PC-3 (cell line): Measurements from ENCODE around the gene CCDC191. TPM values are rescaled to one million over a fixed set of nuclear protein-coding genes. Genes with fewer than 3 reads are reported as not detected.

Experiments
- ATAC-seq: fragments of 200-7000 bp; cut with Tn5 transposase; 2 replicates; pipeline ENCODE4 v1.9.1; 2020; ENCODE audit warnings: mild to moderate bottlenecking, moderate library complexity
- BruUV-seq: library from RNA; stranded (reverse); fragments of 400-500 nt; replicated peaks from 2 replicates; lab custom pipeline; 2021; lab: Mats Ljungman, UMichigan
- CTCF ChIA-PET: fragments of 300-600 bp; sonication (Branson Sonifier 250); formaldehyde crosslinking; loops from one replicate; lab custom pipeline; 2022; ENCODE audit warnings: antibody characterized with exemption; lab: Charles Lee
- POLR2A ChIA-PET: fragments of 300-600 bp; sonication (Branson Sonifier 250); formaldehyde crosslinking; loops from one replicate; lab custom pipeline; 2022; ENCODE audit warnings: antibody characterized with exemption; ENCODE audit not compliant: unreplicated experiment; lab: Charles Lee
- DNase-seq: peaks from one replicate; pipeline ENCODE4 v3.0.0-alpha.2; 2015
- H2AFZ ChIP-seq: fragments of 300-600 bp; sonication (generic); 2 replicates; pipeline ENCODE4 v1.6.0; 2016; ENCODE audit warnings: antibody characterized with exemption, low read length
- H3F3A ChIP-seq: fragments of 300-600 bp; sonication (generic); one replicate; pipeline ENCODE4 v1.6.0; 2017; ENCODE audit warnings: antibody characterized with exemption, low read length, control low read depth, mild to moderate bottlenecking; ENCODE audit not compliant: unreplicated experiment
- H3K27ac ChIP-seq: fragments of 300-600 bp; sonication (generic); 2 replicates; pipeline ENCODE4 v1.5.1; 2016; ENCODE audit warnings: mild to moderate bottlenecking, low read length
- H3K27me3 ChIP-seq: fragments of 300-600 bp; sonication (generic); 2 replicates; pipeline ENCODE4 v1.6.1; 2016; ENCODE audit warnings: low read length, mixed read lengths
- H3K36me3 ChIP-seq: fragments of 300-600 bp; sonication (generic); 2 replicates; pipeline ENCODE4 v1.6.1; 2016; ENCODE audit warnings: low read depth, mixed run types, low read length, mixed read lengths
- H3K4me1 ChIP-seq: fragments of 300-600 bp; sonication (generic); 2 replicates; pipeline ENCODE4 v1.5.1; 2016; ENCODE audit warnings: low read length; ENCODE audit not compliant: insufficient read depth
- H3K4me2 ChIP-seq: fragments of 300-600 bp; sonication (generic); 2 replicates; pipeline ENCODE4 v1.6.0; 2016; ENCODE audit warnings: low read length
- H3K4me3 ChIP-seq: fragments of 300-600 bp; sonication (generic); 2 replicates; pipeline ENCODE4 v1.5.1; 2016; ENCODE audit warnings: mild to moderate bottlenecking, low read length, mixed read lengths
- H3K79me2 ChIP-seq: fragments of 300-600 bp; sonication (generic); 2 replicates; pipeline ENCODE4 v1.6.1; 2017; ENCODE audit warnings: low read length, mixed read lengths
- H3K9ac ChIP-seq: fragments of 300-600 bp; sonication (generic); 2 replicates; pipeline ENCODE4 v1.6.0; 2016; ENCODE audit warnings: mild to moderate bottlenecking, low read length
- H3K9me2 ChIP-seq: fragments of 300-600 bp; sonication (generic); replicated peaks from 2 replicates; pipeline ENCODE4 v1.6.1; 2016; ENCODE audit warnings: mixed run types, low read length, mixed read lengths
- H3K9me3 ChIP-seq: fragments of 300-600 bp; sonication (generic); 2 replicates; pipeline ENCODE4 v1.6.1; 2016; ENCODE audit warnings: low read length, mixed read lengths
- H4K20me1 ChIP-seq: fragments of 300-600 bp; sonication (generic); 2 replicates; pipeline ENCODE4 v1.6.1; 2016; ENCODE audit warnings: low read length, mixed read lengths
- CTCF ChIP-seq: fragments of 300-600 bp; sonication (generic); conservative IDR thresholded peaks from 2 replicates; pipeline ENCODE4 v1.5.1; 2017; ENCODE audit warnings: antibody characterized with exemption, low read depth, mild to moderate bottlenecking, low read length
- EZH2 ChIP-seq: fragments of 300-600 bp; sonication (generic); IDR thresholded peaks from one replicate; pipeline ENCODE4 v1.6.1; 2017; ENCODE audit warnings: antibody characterized with exemption, mild to moderate bottlenecking, low read length; ENCODE audit not compliant: unreplicated experiment
- EZH2phosphoT487 ChIP-seq: fragments of 300-600 bp; sonication (generic); IDR thresholded peaks from 2 replicates; pipeline ENCODE4 v1.6.1; 2018; ENCODE audit warnings: mild to moderate bottlenecking, antibody characterized with exemption, low read length, borderline replicate concordance
- intact Hi-C: fragments of 100-400 bp; cut with micrococcal nuclease; formaldehyde crosslinking; loops from 2 replicates; pipeline ENCODE4 v1.9.0; 2023
- total RNA-seq: library from RNA; depleted of rRNA; stranded (reverse); fragments of >200 nt; gene quantifications from 2 replicates; pipeline ENCODE4 v1.2.3, GENCODE V29; 2014

Gene CCDC191
- total RNA-seq, 1 experiment from 2014 or later, result 1.3 TPM

DNA sequence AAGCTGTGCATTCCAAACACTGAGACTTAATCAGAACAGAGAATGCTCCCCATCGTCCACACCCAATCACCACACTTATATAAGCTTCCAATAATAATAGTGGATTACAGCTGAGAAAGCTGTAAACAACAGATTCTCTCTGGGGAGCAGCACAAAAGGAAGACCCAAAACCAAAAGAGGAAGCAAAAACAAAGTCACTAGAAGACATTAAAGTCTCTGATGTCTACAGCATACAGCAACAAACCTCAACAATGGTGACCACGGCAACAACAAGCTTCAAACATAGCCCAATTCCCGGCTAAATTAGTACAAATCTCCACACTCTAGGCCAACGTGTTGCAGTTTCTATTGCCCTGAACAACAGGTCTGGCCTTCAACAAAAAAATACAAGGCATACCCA is 70.8 kb downstream of the CCDC191 start:
- ChIA-PET CTCF (no interaction called here), POLR2A (no interaction called here)
- no peak for ATAC-seq
- TF ChIP-seq CTCF (no peak), EZH2phosphoT487 (no peak), EZH2 (no peak)
- intact Hi-C loops, result no loop called here
- H3K79me2 ChIP-seq, result no peaks in the 10 kb centered on the region
- no peaks in the 10 kb centered on the region for H3K9me2 ChIP-seq
- no peaks in the 10 kb centered on the region for H4K20me1 ChIP-seq
- no peaks in the 10 kb centered on the region for H3K36me3 ChIP-seq
- no peak overlapping the region for H2AFZ ChIP-seq
- no peaks in the 10 kb centered on the region for H3K9me3 ChIP-seq
- H3K9ac ChIP-seq, result no peak overlapping the region
- no peaks in the 10 kb centered on the region for H3F3A ChIP-seq
- no peaks in the 10 kb centered on the region for H3K27me3 ChIP-seq
- H3K27ac ChIP-seq, result no peak overlapping the region
- DNase-seq, result no peak
- H3K4me1 ChIP-seq, result no peaks in the 10 kb centered on the region
- no peak overlapping the region for H3K4me3 ChIP-seq
- no TSS peak for BruUV-seq
- no peak overlapping the region for H3K4me2 ChIP-seq

DNA sequence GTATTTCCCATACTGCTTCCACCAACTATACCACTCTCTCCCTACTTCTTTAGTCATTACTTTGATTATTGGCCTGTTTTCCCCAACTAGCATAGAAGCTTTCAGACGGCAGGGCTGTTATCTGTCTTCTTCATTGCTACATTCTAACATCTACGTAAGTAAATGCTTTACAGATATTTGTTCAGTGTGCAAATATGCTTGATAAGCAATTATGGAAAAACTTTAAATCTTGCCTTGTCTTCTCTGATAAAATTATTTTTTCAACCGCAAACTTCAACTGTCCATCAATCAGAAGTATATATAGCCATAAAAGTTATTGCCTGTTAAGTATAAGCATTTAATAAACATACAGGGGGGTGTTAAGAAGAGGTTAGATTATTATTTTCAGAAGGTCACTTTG is 72.8 kb downstream of the CCDC191 start:
- Histone ChIP-seq H2AFZ (no peak overlapping the region), H4K20me1 (no peaks in the 10 kb centered on the region), H3K4me1 (no peaks in the 10 kb centered on the region), H3K9me2 (no peaks in the 10 kb centered on the region), H3K9me3 (no peaks in the 10 kb centered on the region), H3K36me3 (no peaks in the 10 kb centered on the region), H3K9ac (no peak overlapping the region), H3K79me2 (no peaks in the 10 kb centered on the region), H3K27me3 (no peaks in the 10 kb centered on the region), H3F3A (no peaks in the 10 kb centered on the region), H3K27ac (no peak overlapping the region), H3K4me2 (no peak overlapping the region), H3K4me3 (no peak overlapping the region)
- intact Hi-C loops, result no loop called here
- DNase-seq (no peak), ATAC-seq (no peak)
- ChIA-PET POLR2A (no interaction called here), CTCF (no interaction called here)
- BruUV-seq, result no TSS peak
- TF ChIP-seq EZH2 (no peak), CTCF (no peak), EZH2phosphoT487 (no peak)

DNA sequence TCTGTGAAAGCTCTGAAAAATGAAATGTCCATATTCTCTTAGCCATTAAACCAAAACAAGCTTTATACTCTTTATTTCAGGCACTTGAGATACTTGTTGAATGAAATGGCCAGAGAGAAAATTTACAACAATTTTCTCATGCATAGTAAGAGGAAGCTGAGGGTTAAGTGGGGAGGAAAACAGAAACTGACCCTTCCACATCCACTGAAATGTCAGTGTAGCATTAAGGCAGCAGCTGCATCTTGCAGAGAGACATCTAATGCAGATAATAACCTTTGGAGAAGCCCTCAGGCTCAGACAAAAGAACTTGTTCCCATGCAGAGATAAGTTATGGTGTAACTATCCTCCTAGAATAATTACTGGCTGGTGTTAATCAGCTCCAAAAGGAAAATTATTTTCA is 74.5 kb downstream of the CCDC191 start:
- no peaks in the 10 kb centered on the region for H3K79me2 ChIP-seq
- POLR2A ChIA-PET, result no interaction called here
- H3K4me2 ChIP-seq, result no peak overlapping the region
- no peak for TF ChIP-seq CTCF
- no peak for TF ChIP-seq EZH2
- no peak for TF ChIP-seq EZH2phosphoT487
- H3K4me1 ChIP-seq, result no peaks in the 10 kb centered on the region
- H3K9ac ChIP-seq, result no peak overlapping the region
- no peaks in the 10 kb centered on the region for H3K27me3 ChIP-seq
- H2AFZ ChIP-seq, result no peak overlapping the region
- no peaks in the 10 kb centered on the region for H4K20me1 ChIP-seq
- DNase-seq, result no peak
- H3K4me3 ChIP-seq, result no peak overlapping the region
- H3K9me3 ChIP-seq, result no peaks in the 10 kb centered on the region
- intact Hi-C loops, result no loop called here
- BruUV-seq, result no TSS peak
- ATAC-seq, result no peak
- no peak overlapping the region for H3K27ac ChIP-seq
- CTCF ChIA-PET, result no interaction called here
- no peaks in the 10 kb centered on the region for H3K36me3 ChIP-seq
- no peaks in the 10 kb centered on the region for H3K9me2 ChIP-seq
- no peaks in the 10 kb centered on the region for H3F3A ChIP-seq
